ENCODE measurements around the gene PPP1R15B. TPM values are rescaled to one million over a fixed set of nuclear protein-coding genes. Genes with fewer than 3 reads are reported as not detected.

The PPP1R15B gene
- polyA plus RNA-seq, 2 of the 4 experiments (the other 2 are of a cell fraction) = 26.9 to 51.9 TPM

GRCh38 chr1:204414016-204414415 is 2.4 kb upstream of the PPP1R15B start:
- FAIRE-seq (no peak), DNase-seq (ENCODE audit: low read depth in 1 of 2, low spot score in 1 of 2) (no peak), ATAC-seq (no peak)
- ChIA-PET CTCF (interaction anchor here (1.1 to 3.9 kb wide), 7 partner anchors 10 to 89 kb away, joined by 3 to 40 read pairs (median 9); partner anchors contain the start of gene PIK3C2B), POLR2A (interaction anchor here (1.0 kb wide), 1 partner anchor 80 kb away, joined by 3 read pairs; no protein-coding TSS in a partner anchor)
- H3K4me3 ChIP-seq = no peak overlapping the region
- no peak for TF ChIP-seq ZSCAN20 (CRISPR knock-in tag; IDR thresholded peaks at IDR 0.05)
- TF ChIP-seq KDM1A (IDR thresholded peaks at IDR 0.05; ENCODE audit: low read depth) = no peak
- TF ChIP-seq RARB (CRISPR knock-in tag; IDR thresholded peaks at IDR 0.05) = no peak
- no peak for TF ChIP-seq TP53 (CRISPR knock-in tag; IDR thresholded peaks at IDR 0.05)
- no peak for TF ChIP-seq RNF2 (IDR thresholded peaks at IDR 0.05; ENCODE audit: borderline replicate concordance, low read depth)
- no peak for TF ChIP-seq FOXS1 (CRISPR knock-in tag; IDR thresholded peaks at IDR 0.05)
- no peak for TF ChIP-seq CHD4 (IDR thresholded peaks at IDR 0.05; ENCODE audit: borderline replicate concordance)
- TF ChIP-seq RCOR1 (IDR thresholded peaks at IDR 0.05; ENCODE audit: low read depth, low read length) = no peak
- TF ChIP-seq RFX5 (IDR thresholded peaks at IDR 0.05) = no peak
- no peak for TF ChIP-seq BCL3 (IDR thresholded peaks at IDR 0.05)
- no peak overlapping the region; the same call in 2 of the 3 replicates for H3K4me2 ChIP-seq
- H3K9me3 ChIP-seq = no peaks in the 10 kb centered on the region
- H3K4me1 ChIP-seq = peaks cover 48% of the 10 kb centered on the region
- H3K27ac ChIP-seq = peak overlapping the region; percentile 98 to 100

GRCh38 chr1:204413170-204413535 is 1.5 kb upstream of the PPP1R15B start:
- Histone ChIP-seq H3K9me3 (no peaks in the 10 kb centered on the region), H3K27ac (peak overlapping the region; percentile 98 to 100), H3K4me3 (no peak overlapping the region), H3K4me1 (peaks cover 39% of the 10 kb centered on the region), H3K4me2 (no peak overlapping the region)
- WGBS (ENCODE audit: missing lambda C conversion rate) = 100% methylated on average over 1 of the region's 1 CpG
- ATAC-seq (no peak), DNase-seq (ENCODE audit: low read depth in 1 of 2, low spot score in 1 of 2) (no peak), FAIRE-seq (no peak)
- POLR2A ChIA-PET = interaction anchor here (0.6 to 1.0 kb wide), 2 partner anchors 31 to 81 kb away, joined by 3 to 7 read pairs; no protein-coding TSS in a partner anchor
- CTCF ChIA-PET = interaction anchor here (1.1 to 3.9 kb wide), 4 partner anchors 10 to 34 kb away, joined by 4 to 40 read pairs (median 20); no protein-coding TSS in a partner anchor
- TF ChIP-seq TP53 (CRISPR knock-in tag; IDR thresholded peaks at IDR 0.05) (no peak), NPAS2 (CRISPR knock-in tag; IDR thresholded peaks at IDR 0.05; ENCODE audit: borderline replicate concordance) (no peak), SREBF2 (IDR thresholded peaks at IDR 0.05) (no peak), POLR2AphosphoS2 (conservative IDR thresholded peaks at IDR 0.05; ENCODE audit: low read length) (no peak), HES2 (IDR thresholded peaks at IDR 0.05) (no peak), FOXS1 (CRISPR knock-in tag; IDR thresholded peaks at IDR 0.05) (no peak), RFX5 (IDR thresholded peaks at IDR 0.05) (no peak), POLR2A (IDR thresholded peaks at IDR 0.05; ENCODE audit: low read length) (no peak), KDM1A (IDR thresholded peaks at IDR 0.05; ENCODE audit: low read depth) (no peak), NFE2L2 (conservative IDR thresholded peaks at IDR 0.05; ENCODE audit: low read length) (no peak), MYC (IDR thresholded peaks at IDR 0.05; ENCODE audit: borderline replicate concordance, low read length) (no peak), ZFP36 (IDR thresholded peaks at IDR 0.05; ENCODE audit: borderline replicate concordance, partially characterized antibody) (no peak), ESRRA (IDR thresholded peaks at IDR 0.05; ENCODE audit: borderline replicate concordance, low read length) (no peak), TFCP2L1 (CRISPR knock-in tag; IDR thresholded peaks at IDR 0.05) (no peak)
- TF ChIP-seq, protein P1, sequence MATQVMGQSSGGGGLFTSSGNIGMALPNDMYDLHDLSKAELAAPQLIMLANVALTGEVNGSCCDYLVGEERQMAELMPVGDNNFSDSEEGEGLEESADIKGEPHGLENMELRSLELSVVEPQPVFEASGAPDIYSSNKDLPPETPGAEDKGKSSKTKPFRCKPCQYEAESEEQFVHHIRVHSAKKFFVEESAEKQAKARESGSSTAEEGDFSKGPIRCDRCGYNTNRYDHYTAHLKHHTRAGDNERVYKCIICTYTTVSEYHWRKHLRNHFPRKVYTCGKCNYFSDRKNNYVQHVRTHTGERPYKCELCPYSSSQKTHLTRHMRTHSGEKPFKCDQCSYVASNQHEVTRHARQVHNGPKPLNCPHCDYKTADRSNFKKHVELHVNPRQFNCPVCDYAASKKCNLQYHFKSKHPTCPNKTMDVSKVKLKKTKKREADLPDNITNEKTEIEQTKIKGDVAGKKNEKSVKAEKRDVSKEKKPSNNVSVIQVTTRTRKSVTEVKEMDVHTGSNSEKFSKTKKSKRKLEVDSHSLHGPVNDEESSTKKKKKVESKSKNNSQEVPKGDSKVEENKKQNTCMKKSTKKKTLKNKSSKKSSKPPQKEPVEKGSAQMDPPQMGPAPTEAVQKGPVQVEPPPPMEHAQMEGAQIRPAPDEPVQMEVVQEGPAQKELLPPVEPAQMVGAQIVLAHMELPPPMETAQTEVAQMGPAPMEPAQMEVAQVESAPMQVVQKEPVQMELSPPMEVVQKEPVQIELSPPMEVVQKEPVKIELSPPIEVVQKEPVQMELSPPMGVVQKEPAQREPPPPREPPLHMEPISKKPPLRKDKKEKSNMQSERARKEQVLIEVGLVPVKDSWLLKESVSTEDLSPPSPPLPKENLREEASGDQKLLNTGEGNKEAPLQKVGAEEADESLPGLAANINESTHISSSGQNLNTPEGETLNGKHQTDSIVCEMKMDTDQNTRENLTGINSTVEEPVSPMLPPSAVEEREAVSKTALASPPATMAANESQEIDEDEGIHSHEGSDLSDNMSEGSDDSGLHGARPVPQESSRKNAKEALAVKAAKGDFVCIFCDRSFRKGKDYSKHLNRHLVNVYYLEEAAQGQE (IDR thresholded peaks at IDR 0.05) = no peak

Measured in A549 (cell line).